Muscle of leg (tissue), 11 donors: ENCODE results near the gene COPG2. TPM values are rescaled to one million over a fixed set of nuclear protein-coding genes. Genes with fewer than 3 reads are reported as not detected.
"Not testable (repeated sequence)": the region's sequence is repeated elsewhere in the genome, so short reads cannot be mapped to it uniquely, and the experiment has no call there.

Experiments
- DNase-seq: peaks from one replicate; pipeline ENCODE4 v3.0.0; 2013
- H3K27ac ChIP-seq: one replicate; pipeline ENCODE4 v1.5.1; 2013; ENCODE audit warnings: mild to moderate bottlenecking, low read length, control low read depth
- H3K27me3 ChIP-seq: one replicate; pipeline ENCODE4 v1.6.1; 2013; ENCODE audit warnings: low read length; ENCODE audit not compliant: control insufficient read depth, insufficient read depth
- H3K36me3 ChIP-seq: one replicate; pipeline ENCODE4 v1.6.1; 2013; ENCODE audit warnings: low read length; ENCODE audit not compliant: control insufficient read depth, insufficient read depth
- H3K4me1 ChIP-seq: one replicate; pipeline ENCODE4 v1.6.1; 2013; ENCODE audit warnings: low read length; ENCODE audit not compliant: control insufficient read depth, insufficient read depth
- H3K4me3 ChIP-seq: one replicate; pipeline ENCODE4 v1.5.1; 2013; ENCODE audit warnings: low read length, control low read depth
- H3K9me3 ChIP-seq: replicated peaks from 2 replicates; pipeline ENCODE4 v1.6.1; 2013; ENCODE audit warnings: low read depth, low read length; ENCODE audit not compliant: control insufficient read depth
- WGBS: methylation state at CpG from one replicate; pipeline ENCODE4 v1.1.5; 2013; ENCODE audit warnings: missing lambda C conversion rate; ENCODE audit not compliant: insufficient coverage; 5-methylcytosine and 5-hydroxymethylcytosine counted together
- polyA plus RNA-seq, 8 donors: library from polyadenylated mRNA; unstranded; fragments of 120-200 nt; gene quantifications; one replicate each; pipeline versions ENCODE4 v1.2.1 to v1.2.3, GENCODE V29; 2013; ENCODE audit warnings: inconsistent platforms in 1 of 8, low replicate concordance in 1 of 8; ENCODE audit not compliant: insufficient read length in 8 of 8, insufficient read depth in 1 of 8
- total RNA-seq: library from RNA; stranded (reverse); fragments of 120-200 nt; gene quantifications from one replicate; pipeline ENCODE4 v1.2.4, GENCODE V29; 2013

Gene COPG2
- total and polyA plus RNA-seq, 9 donors = 32.7 to 42.4 (median 36.2) TPM

DNA sequence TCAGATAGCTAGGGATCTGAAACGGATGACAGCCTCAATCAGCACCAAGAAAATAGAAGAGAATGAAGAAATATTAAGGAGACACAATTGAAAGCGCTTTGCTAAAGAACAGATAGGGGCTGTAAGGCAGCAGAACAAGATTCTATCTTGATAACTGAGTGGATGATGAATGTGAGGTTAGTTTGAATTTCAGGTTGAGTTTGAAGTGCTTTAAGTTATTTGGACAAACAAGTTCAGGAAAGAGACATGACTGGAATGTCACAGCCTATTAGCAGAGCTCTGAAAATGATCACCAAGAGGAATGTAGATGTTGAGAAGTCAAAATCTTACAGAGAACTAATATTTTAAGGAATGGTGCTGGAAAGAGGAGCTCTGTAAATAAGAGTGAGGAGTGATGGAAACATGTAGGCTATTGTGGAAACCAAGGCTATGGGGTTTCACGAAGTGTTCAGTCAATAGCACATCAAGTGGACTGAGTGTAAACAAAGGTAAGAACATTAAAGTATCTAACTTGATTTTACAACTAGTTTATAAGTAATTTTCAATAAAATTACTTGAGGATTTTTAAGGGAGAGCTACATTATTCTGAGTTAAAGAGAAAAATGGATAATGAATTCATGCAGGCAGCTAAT lies 115.0 kb downstream of the COPG2 start:
- no peak for DNase-seq
- no peak overlapping the region for H3K4me3 ChIP-seq
- no peaks in the 10 kb centered on the region for H3K27me3 ChIP-seq
- H3K36me3 ChIP-seq = peaks cover 7% of the 10 kb centered on the region
- WGBS = 88% methylated on average over 2 of the region's 3 CpGs
- H3K27ac ChIP-seq = no peak overlapping the region
- no peaks in the 10 kb centered on the region for H3K4me1 ChIP-seq
- no peaks in the 10 kb centered on the region for H3K9me3 ChIP-seq

DNA sequence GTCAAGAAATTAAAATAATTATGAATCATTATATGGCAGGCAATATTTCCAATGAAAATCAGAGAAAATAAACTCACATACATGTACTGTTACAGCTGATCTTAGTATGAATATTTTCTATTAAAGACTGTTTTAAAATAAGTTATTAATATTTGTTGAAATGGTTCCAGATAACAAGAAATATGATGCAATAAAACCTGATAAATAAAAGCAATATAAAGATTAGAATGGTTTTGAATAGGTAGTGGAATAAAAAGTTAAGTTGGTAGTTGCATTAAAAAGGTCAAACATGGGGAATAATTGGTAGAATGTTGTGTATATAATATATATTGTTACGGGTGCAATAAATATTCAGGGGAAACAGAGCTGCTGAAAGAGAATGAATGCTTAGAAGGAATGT lies 124.2 kb downstream of the COPG2 start:
- 100% methylated on average over 1 of the region's 1 CpG for WGBS

DNA sequence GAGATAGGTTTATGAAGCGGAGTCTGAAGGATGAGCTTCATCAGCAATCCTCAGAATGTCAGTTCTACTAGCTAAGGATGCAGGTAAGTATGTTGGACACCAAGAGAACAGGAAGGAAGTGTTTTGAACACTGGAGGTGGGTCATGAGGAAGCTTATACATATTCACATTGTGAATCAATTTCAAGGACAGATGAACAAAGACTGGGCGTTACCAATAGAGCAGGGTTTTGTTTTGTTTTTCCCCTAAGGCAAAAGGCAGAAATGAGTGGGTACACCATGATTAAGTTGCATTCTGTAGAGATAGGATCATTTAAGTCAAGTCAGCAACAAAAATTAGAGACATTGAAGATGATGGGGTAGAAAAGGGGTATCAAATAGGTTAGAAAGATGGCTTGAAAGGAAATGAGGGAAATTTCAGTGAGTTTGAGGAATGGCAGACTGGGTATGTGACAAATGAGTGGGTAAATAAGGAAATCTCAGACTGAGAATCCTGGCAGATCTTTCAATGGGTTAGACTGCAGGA lies 125.0 kb downstream of the COPG2 start:
- H3K4me3 ChIP-seq = no peak overlapping the region
- no peak for DNase-seq
- no peak overlapping the region for H3K27ac ChIP-seq
- no peaks in the 10 kb centered on the region for H3K9me3 ChIP-seq
- no peaks in the 10 kb centered on the region for H3K4me1 ChIP-seq
- no peaks in the 10 kb centered on the region for H3K27me3 ChIP-seq
- H3K36me3 ChIP-seq = peaks cover 24% of the 10 kb centered on the region
- WGBS = 94% methylated on average over 2 of the region's 2 CpGs

More for the DNA sequence above, 124.2 kb downstream of the COPG2 start:
- Histone ChIP-seq H3K27me3 (no peaks in the 10 kb centered on the region), H3K9me3 (no peaks in the 10 kb centered on the region), H3K4me1 (no peaks in the 10 kb centered on the region), H3K36me3 (peaks cover 25% of the 10 kb centered on the region), H3K4me3 (no peak overlapping the region), H3K27ac (no peak overlapping the region)
- no peak for DNase-seq

DNA sequence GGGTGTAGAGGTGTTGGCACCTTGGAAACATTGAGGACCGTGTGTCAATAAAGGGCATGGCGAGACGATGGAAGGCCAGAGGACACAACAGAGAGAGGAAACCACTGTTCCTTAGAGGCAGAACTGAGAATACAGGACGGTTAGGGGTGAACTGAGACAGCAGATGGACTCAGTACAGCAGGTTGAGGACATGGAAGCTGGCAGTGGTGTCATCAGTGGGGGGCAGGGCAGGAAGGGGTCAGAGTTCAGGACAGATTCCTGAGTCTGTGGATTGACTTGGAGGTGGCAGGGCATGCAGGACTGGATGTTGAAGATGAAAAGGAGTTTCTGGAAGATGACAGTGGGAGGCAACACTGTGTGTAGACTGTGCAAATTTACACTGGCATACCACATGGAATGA lies 126.3 kb downstream of the COPG2 start:
- not testable (repeated sequence) for H3K4me1 ChIP-seq, H3K4me3 ChIP-seq, H3K27me3 ChIP-seq, H3K27ac ChIP-seq, DNase-seq, H3K9me3 ChIP-seq
- WGBS = 79% methylated on average over 3 of the region's 4 CpGs
- H3K36me3 ChIP-seq = peaks cover 23% of the 10 kb centered on the region

DNA sequence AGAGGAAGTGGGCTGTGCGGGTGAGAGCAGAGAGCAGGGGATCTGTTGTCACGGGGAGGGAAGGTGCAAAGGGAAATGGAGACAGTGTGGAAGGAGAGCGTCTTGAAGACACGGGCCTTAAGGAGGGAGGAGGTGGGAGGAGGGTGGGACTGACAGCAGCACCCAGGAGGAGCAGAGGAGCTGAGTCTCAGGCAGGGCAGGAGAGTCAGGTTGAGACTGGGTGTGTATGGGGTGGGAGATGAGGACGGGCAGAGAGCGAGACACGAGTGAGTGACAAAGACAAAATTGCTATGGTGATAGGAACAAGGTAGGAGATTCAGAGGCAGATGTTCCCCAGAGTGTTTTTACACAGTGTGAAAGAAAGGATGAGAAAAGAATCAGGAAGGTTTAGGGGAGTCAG lies 127.3 kb downstream of the COPG2 start:
- 65% methylated on average over 5 of the region's 7 CpGs for WGBS
- not testable (repeated sequence) for H3K27me3 ChIP-seq, H3K9me3 ChIP-seq, DNase-seq, H3K4me3 ChIP-seq, H3K27ac ChIP-seq, H3K4me1 ChIP-seq
- peaks cover 26% of the 10 kb centered on the region for H3K36me3 ChIP-seq

DNA sequence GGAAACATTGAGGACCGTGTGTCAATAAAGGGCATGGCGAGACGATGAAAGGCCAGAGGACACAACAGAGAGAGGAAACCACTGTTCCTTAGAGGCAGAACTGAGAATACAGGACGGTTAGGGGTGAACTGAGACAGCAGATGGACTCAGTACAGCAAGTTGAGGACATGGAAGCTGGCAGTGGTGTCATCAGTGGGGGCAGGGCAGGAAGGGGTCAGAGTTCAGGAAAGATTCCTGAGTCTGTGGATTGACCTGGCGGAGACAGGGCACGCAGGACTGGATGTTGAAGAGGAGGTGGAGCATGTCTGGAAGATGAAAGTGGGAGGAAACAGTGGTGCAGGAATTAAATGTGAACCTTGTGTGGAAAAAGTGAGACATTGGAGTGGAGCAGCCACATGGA lies 130.7 kb downstream of the COPG2 start:
- not testable (repeated sequence) for H3K9me3 ChIP-seq, H3K4me1 ChIP-seq, H3K27me3 ChIP-seq, H3K27ac ChIP-seq, H3K4me3 ChIP-seq
- H3K36me3 ChIP-seq = peaks cover 47% of the 10 kb centered on the region
- 87% methylated on average over 6 of the region's 6 CpGs for WGBS
- DNase-seq = peak; percentile 31

DNA sequence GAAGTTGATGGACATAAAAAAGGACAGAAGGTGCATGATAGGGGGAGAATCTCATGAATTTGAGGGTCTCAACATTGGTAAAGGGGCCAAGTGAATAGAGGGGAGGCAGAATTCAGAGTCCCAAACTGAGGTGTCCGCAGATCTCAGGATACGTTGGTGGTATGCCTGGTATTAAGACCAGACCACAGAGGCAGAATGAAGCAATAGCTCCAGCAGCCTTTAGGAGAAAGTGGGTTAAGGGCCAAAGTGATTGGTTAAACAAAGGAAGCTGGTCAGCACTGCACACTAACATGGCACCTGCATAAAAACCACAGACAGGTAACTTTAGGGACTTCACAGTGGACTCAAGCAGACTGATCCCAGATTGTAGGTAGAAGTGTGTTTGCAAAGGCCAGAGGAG lies 139.1 kb downstream of the COPG2 start:
- WGBS = no CpG with 5 or more reads among the region's 2 CpGs
- no peaks in the 10 kb centered on the region for H3K4me1 ChIP-seq
- peaks cover 71% of the 10 kb centered on the region for H3K36me3 ChIP-seq

DNA sequence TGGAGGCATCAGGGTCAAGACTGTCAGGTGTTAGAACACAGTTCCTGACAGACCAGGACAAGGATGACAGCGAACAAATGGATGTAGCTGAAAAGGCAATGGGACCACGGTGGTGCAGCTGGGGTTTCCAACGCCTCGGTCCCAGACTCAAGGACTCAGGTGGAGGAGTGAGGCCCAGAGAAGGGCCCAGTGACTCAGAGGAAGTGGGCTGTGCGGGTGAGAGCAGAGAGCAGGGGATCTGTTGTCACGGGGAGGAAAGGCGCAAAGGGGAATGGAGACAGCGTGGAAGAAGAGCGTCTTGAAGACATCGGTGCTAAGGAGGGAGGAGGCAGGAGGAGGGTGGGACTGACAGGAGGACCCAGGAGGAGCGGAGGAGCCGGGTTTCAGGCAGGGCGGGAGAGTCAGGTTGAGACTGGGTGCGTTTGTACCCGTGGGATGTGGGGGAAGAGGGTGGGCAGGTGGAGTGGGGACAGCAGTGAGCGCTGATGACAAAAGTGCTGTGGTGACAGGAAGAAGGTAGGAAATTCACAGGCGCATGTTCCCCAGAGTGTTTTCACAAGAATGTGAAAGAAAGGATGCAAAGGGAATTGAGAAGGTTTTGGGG lies 140.7 kb downstream of the COPG2 start:
- H3K9me3 ChIP-seq, H3K4me3 ChIP-seq, DNase-seq, H3K4me1 ChIP-seq, H3K27me3 ChIP-seq, H3K27ac ChIP-seq: not testable (repeated sequence)
- WGBS = 82% methylated on average over 12 of the region's 17 CpGs
- peaks cover 56% of the 10 kb centered on the region for H3K36me3 ChIP-seq

More for the DNA sequence above, 139.1 kb downstream of the COPG2 start:
- no peak for DNase-seq
- Histone ChIP-seq H3K4me3 (no peak overlapping the region), H3K9me3 (no peaks in the 10 kb centered on the region), H3K27me3 (no peaks in the 10 kb centered on the region), H3K27ac (no peak overlapping the region)

DNA sequence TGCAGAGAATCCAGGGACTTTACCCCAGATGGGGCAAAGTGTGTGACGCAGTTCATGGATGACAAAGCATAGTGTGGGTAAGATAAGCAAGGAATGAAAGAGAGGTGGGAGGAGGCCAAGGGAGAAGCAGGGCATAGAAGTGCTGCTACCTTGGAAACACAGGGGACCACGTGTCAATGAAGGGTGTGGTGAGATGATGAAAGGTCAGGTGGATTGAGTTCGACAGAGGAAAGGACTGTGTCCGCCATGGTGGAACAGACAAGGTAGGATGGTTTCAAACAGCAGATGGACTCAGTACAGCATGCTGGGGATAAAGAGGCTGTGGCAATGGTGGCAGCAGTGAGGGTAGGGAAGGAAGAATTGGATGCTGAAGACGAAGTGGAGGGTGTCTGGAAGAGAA lies 143.9 kb downstream of the COPG2 start:
- H3K27me3 ChIP-seq = no peaks in the 10 kb centered on the region
- 90% methylated on average over 5 of the region's 5 CpGs for WGBS

DNA sequence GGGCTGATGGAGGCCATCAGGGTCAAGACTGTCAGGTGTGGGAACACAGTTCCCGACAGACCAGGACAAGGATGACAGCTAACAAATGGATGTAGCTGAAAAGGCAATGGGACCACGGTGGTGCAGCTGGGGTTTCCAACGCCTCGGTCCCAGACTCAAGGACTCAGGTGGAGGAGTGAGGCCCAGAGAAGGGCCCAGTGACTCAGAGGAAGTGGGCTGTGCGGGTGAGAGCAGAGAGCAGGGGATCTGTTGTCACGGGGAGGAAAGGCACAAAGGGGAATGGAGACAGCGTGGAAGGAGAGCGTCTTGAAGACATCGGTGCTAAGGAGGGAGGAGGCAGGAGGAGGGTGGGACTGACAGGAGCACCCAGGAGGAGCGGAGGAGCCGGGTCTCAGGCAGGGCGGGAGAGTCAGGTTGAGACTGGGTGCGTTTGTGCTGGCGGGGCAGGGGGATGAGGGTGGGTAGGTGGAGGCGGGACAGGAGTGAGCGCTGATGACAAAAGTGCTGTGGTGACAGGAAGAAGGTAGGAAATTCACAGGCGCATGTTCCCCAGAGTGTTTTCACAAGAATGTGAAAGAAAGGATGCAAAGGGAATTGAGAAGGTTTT lies 144.9 kb downstream of the COPG2 start:
- not testable (repeated sequence) for DNase-seq, H3K4me1 ChIP-seq, H3K27me3 ChIP-seq, H3K27ac ChIP-seq, H3K4me3 ChIP-seq, H3K9me3 ChIP-seq
- WGBS = 94% methylated on average over 10 of the region's 17 CpGs
- peaks cover 34% of the 10 kb centered on the region for H3K36me3 ChIP-seq

More for the DNA sequence above, 143.9 kb downstream of the COPG2 start:
- no peak overlapping the region for H3K4me3 ChIP-seq
- peaks cover 41% of the 10 kb centered on the region for H3K36me3 ChIP-seq
- H3K4me1 ChIP-seq = no peaks in the 10 kb centered on the region
- no peak overlapping the region for H3K27ac ChIP-seq
- no peaks in the 10 kb centered on the region for H3K9me3 ChIP-seq
- DNase-seq = no peak
